ENCODE measurements around the gene ACYP2.
A peak's percentile ranks its signal among the peaks of the same experiment; 100 is the strongest.
"Not testable (repeated sequence)": the region's sequence is repeated elsewhere in the genome, so short reads cannot be mapped to it uniquely, and the experiment has no call there.

The ACYP2 gene

GRCh38 chr2:54114936-54115283, 505 bp upstream of the ACYP2 start:
- Histone ChIP-seq H3K36me3 (ENCODE audit: insufficient read depth, low read length) (no peaks in the 10 kb centered on the region; the same call in 1 of the 2 replicates), H3K79me2 (ENCODE audit: insufficient read depth, low read length) (peaks cover 15% of the 10 kb centered on the region), H3K27ac (ENCODE audit: low read length) (peak overlapping the region; percentile 98), H3K9ac (ENCODE audit: low read depth, low read length) (peak overlapping the region; percentile 97), H3K4me2 (ENCODE audit: insufficient read depth, low read length) (peak overlapping the region; percentile 85), H3K27me3 (ENCODE audit: insufficient read depth, low read length, poor library complexity) (no peaks in the 10 kb centered on the region), H3K9me3 (ENCODE audit: insufficient read depth, low read length, severe bottlenecking) (peaks cover 13% of the 10 kb centered on the region), H4K20me1 (ENCODE audit: insufficient read depth, low read length) (no peaks in the 10 kb centered on the region), H2AFZ (ENCODE audit: low read depth, low read length) (peak overlapping the region; percentile 83), H3K4me1 (ENCODE audit: insufficient read depth, low read length) (peaks cover 19% of the 10 kb centered on the region), H3K4me3 (ENCODE audit: low read depth in 1 of 2, low read length in 2 of 2) (peak overlapping the region; percentile 73 to 75)
- ATAC-seq (ENCODE audit: insufficient read depth, low read depth), result no peak
- TF ChIP-seq CTCF (IDR thresholded peaks at IDR 0.05; ENCODE audit: borderline replicate concordance, extremely low read depth, low read length, poor library complexity, severe bottlenecking) (no peak), EZH2 (IDR thresholded peaks at IDR 0.05; ENCODE audit: borderline replicate concordance, low read depth, low read length, severe bottlenecking) (no peak)
- DNase-seq, result no peak

DNA sequence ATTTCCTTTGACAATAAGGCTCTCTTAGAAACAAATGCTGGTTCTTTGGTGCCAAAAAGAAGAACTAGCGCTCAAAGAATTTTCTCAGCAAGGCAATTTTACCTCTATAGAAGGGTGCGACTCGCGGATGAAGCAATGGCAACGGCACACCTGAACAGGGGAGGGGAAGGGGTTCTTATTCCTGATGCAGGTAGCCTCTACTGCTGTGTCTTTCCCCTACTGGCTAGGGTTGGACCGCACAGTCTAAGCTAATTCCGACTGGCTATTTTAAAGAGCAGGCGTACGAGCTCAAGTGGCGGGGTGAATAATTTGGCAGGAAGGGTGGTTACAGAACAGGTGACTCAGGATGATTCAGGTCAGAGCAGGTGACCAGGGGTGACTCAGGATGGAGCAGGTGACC, 1.2 kb downstream of the ACYP2 start:
- not testable (repeated sequence) for H3K27me3 ChIP-seq (ENCODE audit: insufficient read depth, low read length, poor library complexity); H2AFZ ChIP-seq (ENCODE audit: low read depth, low read length); H3K4me2 ChIP-seq (ENCODE audit: insufficient read depth, low read length)

DNA sequence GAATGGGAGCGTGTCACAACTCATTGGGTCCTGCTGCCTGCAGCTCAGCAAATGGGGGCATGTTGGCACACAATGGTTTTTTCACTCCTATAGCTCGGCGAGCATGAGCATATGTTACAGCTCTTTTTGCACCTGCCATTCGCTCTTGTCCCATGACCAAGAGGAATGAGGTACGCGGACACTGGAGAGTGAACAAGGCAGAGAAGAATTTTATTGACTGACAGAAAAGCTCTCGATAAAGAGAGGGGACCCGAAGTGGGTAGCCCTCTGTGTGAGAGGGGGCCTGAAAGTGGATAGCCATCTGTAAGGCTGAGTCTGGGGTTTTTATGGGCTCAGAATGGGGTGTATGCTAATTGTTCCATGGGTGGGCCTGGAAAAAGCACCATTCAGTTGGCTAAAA, 5.5 kb downstream of the ACYP2 start:
- Histone ChIP-seq H3K9ac (ENCODE audit: low read depth, low read length) (no peak overlapping the region), H2AFZ (ENCODE audit: low read depth, low read length) (no peak overlapping the region), H3K27me3 (ENCODE audit: insufficient read depth, low read length, poor library complexity) (no peaks in the 10 kb centered on the region), H3K9me3 (ENCODE audit: insufficient read depth, low read length, severe bottlenecking) (peaks cover 26% of the 10 kb centered on the region), H3K4me3 (ENCODE audit: low read depth in 1 of 2, low read length in 2 of 2) (no peak overlapping the region), H3K4me1 (ENCODE audit: insufficient read depth, low read length) (peaks cover 7% of the 10 kb centered on the region), H3K36me3 (ENCODE audit: insufficient read depth, low read length) (peaks cover 7% of the 10 kb centered on the region; the same call in 1 of the 2 replicates), H4K20me1 (ENCODE audit: insufficient read depth, low read length) (no peaks in the 10 kb centered on the region), H3K79me2 (ENCODE audit: insufficient read depth, low read length) (no peaks in the 10 kb centered on the region), H3K4me2 (ENCODE audit: insufficient read depth, low read length) (no peak overlapping the region), H3K27ac (ENCODE audit: low read length) (no peak overlapping the region)
- no peak for TF ChIP-seq EZH2 (IDR thresholded peaks at IDR 0.05; ENCODE audit: borderline replicate concordance, low read depth, low read length, severe bottlenecking)
- TF ChIP-seq CTCF (IDR thresholded peaks at IDR 0.05; ENCODE audit: borderline replicate concordance, extremely low read depth, low read length, poor library complexity, severe bottlenecking), result no peak
- no peak for DNase-seq
- ATAC-seq (ENCODE audit: insufficient read depth, low read depth), result no peak

More for the DNA sequence above, 1.2 kb downstream of the ACYP2 start:
- peak overlapping the region in 1 of 2 experiments; percentile 75; a peak in 1 of 4 replicates for H3K4me3 ChIP-seq (ENCODE audit: low read depth in 1 of 2, low read length in 2 of 2)
- 0 out of 2 replicates have a peak overlapping the region, but pooled peaks have one; percentile 18 for H3K27ac ChIP-seq (ENCODE audit: low read length)
- H4K20me1 ChIP-seq (ENCODE audit: insufficient read depth, low read length); ATAC-seq (ENCODE audit: insufficient read depth, low read depth); DNase-seq; H3K9ac ChIP-seq (ENCODE audit: low read depth, low read length); H3K36me3 ChIP-seq (ENCODE audit: insufficient read depth, low read length): not testable (repeated sequence)
- peaks cover 15% of the 10 kb centered on the region for H3K79me2 ChIP-seq (ENCODE audit: insufficient read depth, low read length)
- H3K4me1 ChIP-seq (ENCODE audit: insufficient read depth, low read length), result peaks cover 19% of the 10 kb centered on the region
- H3K9me3 ChIP-seq (ENCODE audit: insufficient read depth, low read length, severe bottlenecking), result peaks cover 26% of the 10 kb centered on the region

DNA sequence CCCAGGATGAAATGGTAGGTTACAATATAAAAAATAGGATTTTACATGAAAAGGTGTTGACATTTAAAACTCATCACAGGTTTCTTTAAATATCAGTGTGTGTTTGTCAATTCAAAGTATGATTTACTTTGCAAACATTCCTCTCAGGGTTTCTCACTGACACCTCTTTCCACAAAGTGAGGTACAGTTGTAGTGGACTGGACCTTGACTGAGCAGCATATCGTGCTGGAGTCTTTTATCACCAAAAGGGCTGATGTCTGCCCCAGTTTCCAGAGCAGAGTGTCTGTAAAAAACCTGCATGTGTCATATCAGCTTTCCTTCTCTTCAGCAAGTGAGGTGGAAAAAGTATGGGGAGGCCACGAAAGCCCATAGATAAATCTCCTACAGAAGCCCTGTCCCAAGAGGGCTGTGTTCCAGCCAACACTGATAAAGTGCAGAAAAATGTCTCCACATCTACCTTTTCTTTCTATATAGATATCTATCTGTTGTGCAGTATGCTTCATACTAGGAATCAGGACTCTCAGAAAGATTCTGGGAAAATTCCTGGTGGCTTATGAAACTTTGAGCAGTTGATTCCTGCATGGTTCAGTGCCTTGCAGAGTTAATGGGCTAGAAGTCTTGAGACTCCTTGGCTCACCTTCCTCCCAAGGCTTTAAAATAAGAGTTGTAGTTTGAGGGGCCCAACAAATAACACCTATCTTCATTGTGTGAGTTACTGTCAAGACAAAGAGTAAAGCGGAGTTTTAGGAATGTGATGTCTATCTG, 6.9 kb downstream of the ACYP2 start:
- Histone ChIP-seq H3K36me3 (ENCODE audit: insufficient read depth, low read length) (peaks cover 7% of the 10 kb centered on the region; the same call in 1 of the 2 replicates), H3K4me1 (ENCODE audit: insufficient read depth, low read length) (no peaks in the 10 kb centered on the region), H3K27ac (ENCODE audit: low read length) (no peak overlapping the region), H3K4me3 (ENCODE audit: low read depth in 1 of 2, low read length in 2 of 2) (no peak overlapping the region), H3K79me2 (ENCODE audit: insufficient read depth, low read length) (no peaks in the 10 kb centered on the region), H4K20me1 (ENCODE audit: insufficient read depth, low read length) (no peaks in the 10 kb centered on the region), H3K4me2 (ENCODE audit: insufficient read depth, low read length) (no peak overlapping the region), H2AFZ (ENCODE audit: low read depth, low read length) (no peak overlapping the region), H3K9me3 (ENCODE audit: insufficient read depth, low read length, severe bottlenecking) (peaks cover 14% of the 10 kb centered on the region), H3K27me3 (ENCODE audit: insufficient read depth, low read length, poor library complexity) (no peaks in the 10 kb centered on the region), H3K9ac (ENCODE audit: low read depth, low read length) (no peak overlapping the region)
- TF ChIP-seq EZH2 (IDR thresholded peaks at IDR 0.05; ENCODE audit: borderline replicate concordance, low read depth, low read length, severe bottlenecking) (no peak), CTCF (IDR thresholded peaks at IDR 0.05; ENCODE audit: borderline replicate concordance, extremely low read depth, low read length, poor library complexity, severe bottlenecking) (no peak)
- DNase-seq (no peak), ATAC-seq (ENCODE audit: insufficient read depth, low read depth) (no peak)

All from DND-41 (cell line).